ENCODE data around the gene INPP5K. TPM values are rescaled to one million over a fixed set of nuclear protein-coding genes. Genes with fewer than 3 reads are reported as not detected.

Gene INPP5K
- total RNA-seq, 1 experiment from 2014 or later, result 27.3 TPM

- DNase-seq (ENCODE audit: low read depth), result no peak
Observed at GRCh38 chr17:1486802-1487695, 29.4 kb downstream of the INPP5K start.

- peak; percentile 40 for DNase-seq (ENCODE audit: low read depth)
Observed at GRCh38 chr17:1485423-1486376, 30.7 kb downstream of the INPP5K start.

GRCh38 chr17:1484676-1485422 is 31.6 kb downstream of the INPP5K start:
- DNase-seq (ENCODE audit: low read depth), result peak; percentile 49

GRCh38 chr17:1484060-1484535 is 32.3 kb downstream of the INPP5K start:
- DNase-seq (ENCODE audit: low read depth), result no peak

- DNase-seq (ENCODE audit: low read depth), result no peak
Observed at GRCh38 chr17:1482680-1483079, 33.7 kb downstream of the INPP5K start.

GRCh38 chr17:1481736-1482135 is 34.7 kb downstream of the INPP5K start:
- no peak for DNase-seq (ENCODE audit: low read depth)

- no peak for DNase-seq (ENCODE audit: low read depth)
Observed at GRCh38 chr17:1480747-1481465, 35.5 kb downstream of the INPP5K start.

- DNase-seq (ENCODE audit: low read depth), result no peak
Observed at GRCh38 chr17:1478418-1478817, 38.0 kb downstream of the INPP5K start.

- DNase-seq (ENCODE audit: low read depth), result no peak
Observed at GRCh38 chr17:1475321-1475854, 41.0 kb downstream of the INPP5K start.

GRCh38 chr17:1474402-1475189 is 41.8 kb downstream of the INPP5K start:
- DNase-seq (ENCODE audit: low read depth), result no peak

GRCh38 chr17:1473841-1474240 is 42.6 kb downstream of the INPP5K start:
- DNase-seq (ENCODE audit: low read depth), result no peak

GRCh38 chr17:1473170-1473569 is 43.2 kb downstream of the INPP5K start:
- no peak for DNase-seq (ENCODE audit: low read depth)

- no peak for DNase-seq (ENCODE audit: low read depth)
Observed at GRCh38 chr17:1471911-1472821, 44.2 kb downstream of the INPP5K start.

GRCh38 chr17:1471490-1471889 is 44.9 kb downstream of the INPP5K start:
- no peak for DNase-seq (ENCODE audit: low read depth)

GRCh38 chr17:1470755-1471462 is 45.5 kb downstream of the INPP5K start:
- no peak for DNase-seq (ENCODE audit: low read depth)

GRCh38 chr17:1470071-1470754 is 46.2 kb downstream of the INPP5K start:
- DNase-seq (ENCODE audit: low read depth), result no peak

- no peak for DNase-seq (ENCODE audit: low read depth)
Observed at GRCh38 chr17:1469231-1469852, 47.1 kb downstream of the INPP5K start.
